Subcutaneous adipose tissue (tissue), 4 donors: ENCODE data around the gene TSPAN32. TPM values are rescaled to one million over a fixed set of nuclear protein-coding genes. Genes with fewer than 3 reads are reported as not detected.

Experiments used
- CTCF ChIP-seq: fragments of 450-650 bp; IDR thresholded peaks from one replicate; pipeline ENCODE4 v1.5.1; 2016; ENCODE audit warnings: low read depth, mild to moderate bottlenecking, control low read depth, antibody characterized with exemption, moderate library complexity
- total RNA-seq, 4 donors: library from RNA; depleted of rRNA; stranded (reverse); fragments of >200 nt; gene quantifications; one replicate each; pipeline ENCODE4 v1.1.0, GENCODE V29; 2016

TSPAN32 gene
- total RNA-seq, 4 donors from 2014 or later = 2.1 to 2.6 (median 2.5) TPM; not detected in 1

GRCh38 chr11:2268729-2269600, 32.8 kb upstream of the TSPAN32 start:
- TF ChIP-seq CTCF = no peak

GRCh38 chr11:2269601-2270321, 32.1 kb upstream of the TSPAN32 start:
- no peak for TF ChIP-seq CTCF

- no peak for TF ChIP-seq CTCF
Measured at GRCh38 chr11:2270322-2271076, 31.3 kb upstream of the TSPAN32 start, which contains the start of gene ASCL2. Gene ASCL2, minus strand, starts transcription at chr11:2270588. Its CDS starts 256 bp downstream, at chr11:2270332.

- TF ChIP-seq CTCF = no peak
Measured at GRCh38 chr11:2271077-2271326, 30.8 kb upstream of the TSPAN32 start.

- TF ChIP-seq CTCF = no peak
Measured at GRCh38 chr11:2271327-2272227, 30.2 kb upstream of the TSPAN32 start.

GRCh38 chr11:2272228-2272945, 29.4 kb upstream of the TSPAN32 start:
- TF ChIP-seq CTCF = no peak
